GM15510 (cell line): ENCODE data around the gene METTL17.
"Not testable (repeated sequence)": the region's sequence is repeated elsewhere in the genome, so short reads cannot be mapped to it uniquely, and the experiment has no call there.

Experiments
- POLR2A ChIP-seq: IDR thresholded peaks from 3 replicates; pipeline ENCODE4 v1.6.1; 2011; ENCODE audit warnings: borderline replicate concordance; ENCODE audit not compliant: insufficient read length; ENCODE audit errors: extremely low read depth

METTL17 gene, protein sequence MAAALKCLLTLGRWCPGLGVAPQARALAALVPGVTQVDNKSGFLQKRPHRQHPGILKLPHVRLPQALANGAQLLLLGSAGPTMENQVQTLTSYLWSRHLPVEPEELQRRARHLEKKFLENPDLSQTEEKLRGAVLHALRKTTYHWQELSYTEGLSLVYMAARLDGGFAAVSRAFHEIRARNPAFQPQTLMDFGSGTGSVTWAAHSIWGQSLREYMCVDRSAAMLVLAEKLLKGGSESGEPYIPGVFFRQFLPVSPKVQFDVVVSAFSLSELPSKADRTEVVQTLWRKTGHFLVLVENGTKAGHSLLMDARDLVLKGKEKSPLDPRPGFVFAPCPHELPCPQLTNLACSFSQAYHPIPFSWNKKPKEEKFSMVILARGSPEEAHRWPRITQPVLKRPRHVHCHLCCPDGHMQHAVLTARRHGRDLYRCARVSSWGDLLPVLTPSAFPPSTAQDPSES

DNA sequence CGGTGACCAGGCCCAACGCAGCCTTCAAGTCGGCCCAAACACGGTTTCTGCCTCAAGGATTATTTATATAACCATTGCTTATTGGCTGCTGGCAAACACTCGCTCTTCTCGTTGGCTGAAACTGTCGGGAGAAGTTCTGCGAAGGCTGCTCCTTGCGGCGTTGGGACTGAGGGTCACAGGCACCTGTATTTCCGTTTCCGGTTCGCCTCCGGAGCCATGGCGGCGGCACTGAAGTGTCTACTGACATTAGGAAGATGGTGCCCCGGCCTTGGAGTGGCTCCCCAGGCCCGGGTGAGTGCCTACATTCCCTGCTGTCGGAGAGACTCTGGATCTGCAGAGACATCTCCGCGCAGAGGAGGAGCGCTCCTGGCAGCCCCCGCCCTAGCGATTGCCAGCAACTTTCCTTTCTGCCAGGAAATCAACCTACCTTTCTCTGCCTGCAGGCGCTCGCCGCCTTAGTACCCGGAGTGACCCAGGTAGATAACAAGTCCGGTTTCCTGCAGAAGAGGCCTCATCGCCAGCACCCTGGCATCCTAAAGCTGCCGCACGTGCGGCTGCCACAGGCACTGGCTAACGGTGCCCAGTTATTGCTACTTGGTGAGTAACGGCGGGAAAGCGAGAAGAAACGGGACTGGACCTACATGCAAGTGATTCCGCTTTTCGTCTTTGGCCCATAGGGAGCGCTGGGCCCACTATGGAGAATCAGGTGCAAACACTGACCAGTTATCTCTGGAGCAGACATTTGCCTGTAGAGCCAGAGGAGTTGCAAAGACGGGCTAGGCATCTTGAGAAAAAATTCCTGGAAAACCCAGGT lies at the start of gene METTL17:
TSS of gene METTL17 (plus strand) at position 194 of the 814 bp plus-strand sequence. CDS start at position 217, 23 bp downstream.
- TF ChIP-seq POLR2A, result peak; percentile 82

GRCh38 chr14:20954736-20955537 lies 34.8 kb upstream of the METTL17 start, which contains the start of gene RNASE2:
TSS of gene RNASE2 (plus strand) at chr14:20955487. CDS start at chr14:20955772, 285 bp downstream.
- TF ChIP-seq POLR2A, result not testable (repeated sequence)

GRCh38 chr14:20956376-20956976 lies 33.3 kb upstream of the METTL17 start:
- TF ChIP-seq POLR2A, result no peak

DNA sequence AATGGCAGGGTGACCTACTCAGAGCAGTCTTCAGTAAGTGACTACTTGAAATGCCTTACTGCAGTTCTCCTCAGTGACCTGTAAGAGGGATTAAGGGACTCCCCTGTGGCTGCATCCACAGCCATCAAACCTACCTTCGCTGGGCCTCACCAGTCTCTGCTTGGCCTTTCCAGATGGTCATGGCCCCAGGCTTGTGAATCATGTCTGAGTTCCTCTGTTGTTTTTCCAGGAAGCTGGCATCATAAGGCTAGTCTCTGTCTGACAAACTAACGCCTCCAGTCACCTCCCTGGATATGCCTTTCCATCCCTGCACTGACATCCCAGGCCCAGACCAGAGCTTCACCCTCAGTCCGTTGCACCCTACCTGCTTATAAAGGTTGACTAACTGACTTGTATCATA lies 20.4 kb upstream of the METTL17 start:
- TF ChIP-seq POLR2A, result no peak

- no peak for TF ChIP-seq POLR2A
These were observed 19.2 kb upstream of the METTL17 start for GRCh38 chr14:20970647-20970982.

DNA sequence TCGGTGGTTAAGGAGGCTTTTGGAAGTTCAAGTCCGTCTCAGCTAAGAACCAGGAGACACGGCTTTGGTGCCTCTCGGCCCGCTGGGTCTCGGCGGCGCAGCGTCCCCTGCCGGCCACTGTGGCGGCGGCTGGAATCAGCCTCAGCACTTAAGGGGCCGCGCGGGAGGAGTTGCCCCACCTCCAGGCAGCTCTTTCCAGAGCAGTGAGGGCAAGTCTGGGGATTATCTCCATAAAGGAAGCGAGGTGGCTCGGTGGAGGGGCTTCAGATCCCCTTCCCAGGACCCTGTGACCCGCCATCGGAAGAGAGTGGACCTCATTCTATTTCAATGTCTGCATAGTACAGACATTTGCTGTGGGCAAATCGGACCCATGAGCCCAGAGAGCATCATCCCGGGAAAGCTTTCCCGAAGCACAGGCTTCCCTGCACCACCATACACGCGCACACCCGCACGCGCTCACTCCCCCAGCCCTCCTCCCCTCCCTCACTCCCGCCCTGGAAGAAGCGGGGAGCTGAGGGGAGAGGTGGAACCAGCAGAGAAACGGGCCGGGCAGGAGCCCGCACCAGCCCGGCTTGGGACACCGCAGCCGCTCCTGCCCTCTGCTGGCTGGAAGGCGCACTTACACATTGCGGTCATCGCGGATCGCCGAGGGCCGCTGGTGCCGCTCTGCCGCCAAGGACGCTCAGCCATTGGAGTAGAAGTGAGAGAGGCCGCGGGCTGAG lies 18.6 kb upstream of the METTL17 start:
- no peak for TF ChIP-seq POLR2A

DNA sequence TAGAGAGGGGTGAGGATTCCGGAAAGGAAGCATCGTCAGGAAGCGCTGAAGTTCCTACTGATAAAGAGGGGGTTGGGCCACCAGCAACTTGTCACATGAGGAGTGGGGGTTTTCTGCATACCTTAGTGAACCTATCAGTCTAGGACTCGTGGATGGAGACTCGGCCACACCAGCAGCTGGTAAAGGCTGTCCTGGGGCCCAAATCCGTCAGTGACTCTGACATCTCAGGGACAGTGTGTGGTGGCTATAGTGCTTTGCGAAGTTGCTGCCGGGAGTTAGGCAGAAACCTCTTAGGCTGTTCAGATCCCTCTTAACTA lies 18.1 kb upstream of the METTL17 start:
- TF ChIP-seq POLR2A, result no peak

DNA sequence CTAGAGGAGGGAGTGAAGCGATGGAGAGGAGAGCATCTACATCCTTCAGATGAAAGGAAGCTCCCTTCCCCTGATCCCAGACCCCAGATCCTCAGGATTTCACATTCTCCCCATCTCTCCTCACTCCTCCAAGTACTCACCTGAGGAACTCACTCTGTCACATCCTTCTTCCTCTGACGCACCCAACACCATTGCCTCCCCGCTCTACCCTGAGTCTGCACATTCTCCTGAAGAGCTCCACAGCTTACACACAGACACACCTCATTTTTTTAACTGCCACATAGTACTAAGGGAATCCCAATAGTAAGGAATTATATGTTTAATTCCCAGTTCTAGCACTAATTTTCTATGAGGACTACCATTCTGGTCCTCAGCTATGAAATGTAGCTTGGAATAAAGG lies 16.3 kb upstream of the METTL17 start:
- TF ChIP-seq POLR2A, result no peak

DNA sequence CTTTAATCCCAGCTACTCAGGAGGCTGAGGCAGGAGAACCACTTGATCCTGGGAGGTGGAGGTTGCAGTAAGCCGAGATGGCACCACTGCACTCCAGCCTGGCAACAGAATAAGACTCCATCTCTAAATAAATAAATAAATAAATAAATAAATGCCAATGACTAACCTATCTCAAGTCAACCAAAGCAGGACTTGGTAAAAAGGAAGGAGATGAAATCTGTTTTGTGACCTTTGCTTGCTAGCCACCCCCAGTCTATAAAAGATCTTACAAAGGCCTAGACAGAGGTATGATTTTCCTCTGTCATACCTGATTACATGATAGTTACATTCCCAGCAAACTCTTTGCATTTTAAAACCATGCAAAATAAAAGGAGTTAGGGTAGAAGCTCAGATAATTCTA lies 13.5 kb upstream of the METTL17 start:
- no peak for TF ChIP-seq POLR2A

DNA sequence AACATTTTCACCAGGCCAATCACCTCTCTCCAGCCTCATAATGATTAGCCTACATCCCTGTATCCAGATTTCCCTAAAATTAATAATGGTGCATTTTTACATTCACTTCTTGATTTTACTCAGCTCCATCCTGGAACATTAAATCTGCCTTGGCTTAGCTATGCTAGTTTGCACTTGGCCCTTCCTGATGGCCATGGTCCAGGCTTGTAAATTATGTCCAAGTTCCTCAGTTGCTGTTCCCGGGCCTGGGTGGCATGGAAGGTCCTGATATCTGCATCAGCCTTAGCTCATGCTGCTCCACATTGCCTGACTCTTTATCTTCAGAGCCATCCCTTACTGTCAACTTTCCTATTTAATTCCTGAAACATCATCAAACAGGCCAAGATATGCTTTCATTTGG lies 11.1 kb upstream of the METTL17 start:
- no peak for TF ChIP-seq POLR2A

- TF ChIP-seq POLR2A, result no peak
These were observed 8.9 kb upstream of the METTL17 start for GRCh38 chr14:20980906-20981305.

DNA sequence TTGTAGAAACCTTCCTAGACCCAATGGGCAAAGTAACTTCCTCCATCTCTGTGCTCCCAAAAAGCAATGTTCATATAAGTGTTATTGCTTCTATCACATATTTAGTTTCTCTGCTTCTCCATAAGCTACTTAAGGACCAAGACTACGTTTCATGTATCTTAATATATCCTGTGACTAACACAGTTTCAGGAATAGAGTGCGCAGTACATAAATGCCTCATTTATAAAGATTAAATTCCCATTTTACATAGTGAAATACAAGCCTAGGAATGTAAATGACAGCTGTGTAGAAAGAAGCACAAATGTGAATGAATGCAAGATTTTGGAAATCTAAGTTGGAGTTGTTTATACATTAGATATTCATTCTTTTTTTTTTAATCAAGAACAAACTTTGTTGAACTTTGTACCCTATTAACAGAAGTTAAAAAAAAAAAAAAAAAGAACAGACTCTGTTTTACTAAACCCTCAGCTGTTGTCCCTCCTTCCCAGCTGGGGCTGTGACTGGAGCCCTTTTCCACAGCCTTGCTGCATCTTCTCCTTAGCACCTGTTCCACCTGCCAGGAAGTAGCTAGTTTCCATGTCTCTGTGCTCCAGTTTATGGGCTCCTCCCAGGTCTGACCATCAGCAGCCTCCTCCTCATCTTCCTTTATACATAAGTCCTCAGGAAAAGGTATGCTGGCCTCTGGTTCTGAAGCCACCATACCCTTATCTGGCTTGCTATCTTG lies 7.0 kb upstream of the METTL17 start:
- no peak for TF ChIP-seq POLR2A

- TF ChIP-seq POLR2A, result no peak
These were observed 3.0 kb upstream of the METTL17 start for GRCh38 chr14:20986811-20987210.
